H1 (cell line): ENCODE data around the gene TNNT3. TPM values are rescaled to one million over a fixed set of nuclear protein-coding genes. Genes with fewer than 3 reads are reported as not detected.

Experiments
- CHD2 ChIP-seq: IDR thresholded peaks from 2 replicates; pipeline ENCODE4 v1.6.1; 2012; ENCODE audit warnings: low read length, improper control_type of control experiment
- CREB1 ChIP-seq: IDR thresholded peaks from 2 replicates; pipeline ENCODE4 v1.6.1; 2012; ENCODE audit warnings: inconsistent platforms
- GTF2F1 ChIP-seq: IDR thresholded peaks from 2 replicates; pipeline ENCODE4 v1.6.1; 2012; ENCODE audit warnings: low read depth, low read length, improper control_type of control experiment, borderline replicate concordance
- MAFK ChIP-seq: IDR thresholded peaks from 2 replicates; pipeline ENCODE4 v1.6.1; 2012; ENCODE audit warnings: low read depth, mild to moderate bottlenecking, improper control_type of control experiment, low read length
- SP1 ChIP-seq: IDR thresholded peaks from 2 replicates; pipeline ENCODE4 v1.6.1; 2011; ENCODE audit warnings: low read depth, low read length
- SP4 ChIP-seq: IDR thresholded peaks from 2 replicates; pipeline ENCODE4 v1.6.1; 2012; ENCODE audit warnings: low read length, inconsistent platforms
- SRF ChIP-seq: IDR thresholded peaks from 2 replicates; pipeline ENCODE4 v1.6.1; 2011; ENCODE audit warnings: mild to moderate bottlenecking, low read depth, low read length, moderate library complexity
- TBP ChIP-seq: IDR thresholded peaks from 2 replicates; pipeline ENCODE4 v1.6.1; 2011; ENCODE audit warnings: low read depth, low read length, improper control_type of control experiment
- TCF12 ChIP-seq: IDR thresholded peaks from 2 replicates; pipeline ENCODE4 v1.6.1; 2011; ENCODE audit warnings: low read depth, mild to moderate bottlenecking, low read length
- polyA plus RNA-seq, 7 experiments: library from polyadenylated mRNA; depleted of rRNA in 3 of 7; stranded (reverse) in 5 of 7; unstranded in 2 of 7; fragments of >200 nt in 5 of 7; fragments of 200-250 nt in 2 of 7; gene quantifications; 1 replicate in 5 of 7; 2 replicates in 1 of 7; 4 replicates in 1 of 7; pipeline versions ENCODE4 v1.2.1 to v1.2.3, GENCODE V29; 2011 to 2013; ENCODE audit warnings: missing spikeins in 2 of 7, mixed read lengths in 2 of 7
- total RNA-seq: library from RNA; stranded (reverse); fragmentation: NEBNext Ultra II Directional; extraction: Animal tissue kit (Norgen Biotek cat#: 25700); gene quantifications from 2 replicates; pipeline ENCODE4 v1.2.1, GENCODE V29; 2021
- TF ChIP-seq, protein P1 (sequence below): fragments of 300-600 bp; sonication (generic); IDR thresholded peaks from 2 replicates; pipeline ENCODE4 v1.7.1; 2012; ENCODE audit warnings: low read length, moderate library complexity, mild to moderate bottlenecking, inconsistent platforms; ENCODE audit not compliant: insufficient replicate concordance
- TF ChIP-seq, protein P2 (sequence below): IDR thresholded peaks from 2 replicates; pipeline ENCODE4 v1.6.1; 2012; ENCODE audit warnings: inconsistent platforms

The TNNT3 gene
- total and polyA plus RNA-seq, 2 of the 8 experiments (the other 6 are each of a cell fraction or from before 2014, with no cell fraction given): not detected

- TF ChIP-seq, protein P1, sequence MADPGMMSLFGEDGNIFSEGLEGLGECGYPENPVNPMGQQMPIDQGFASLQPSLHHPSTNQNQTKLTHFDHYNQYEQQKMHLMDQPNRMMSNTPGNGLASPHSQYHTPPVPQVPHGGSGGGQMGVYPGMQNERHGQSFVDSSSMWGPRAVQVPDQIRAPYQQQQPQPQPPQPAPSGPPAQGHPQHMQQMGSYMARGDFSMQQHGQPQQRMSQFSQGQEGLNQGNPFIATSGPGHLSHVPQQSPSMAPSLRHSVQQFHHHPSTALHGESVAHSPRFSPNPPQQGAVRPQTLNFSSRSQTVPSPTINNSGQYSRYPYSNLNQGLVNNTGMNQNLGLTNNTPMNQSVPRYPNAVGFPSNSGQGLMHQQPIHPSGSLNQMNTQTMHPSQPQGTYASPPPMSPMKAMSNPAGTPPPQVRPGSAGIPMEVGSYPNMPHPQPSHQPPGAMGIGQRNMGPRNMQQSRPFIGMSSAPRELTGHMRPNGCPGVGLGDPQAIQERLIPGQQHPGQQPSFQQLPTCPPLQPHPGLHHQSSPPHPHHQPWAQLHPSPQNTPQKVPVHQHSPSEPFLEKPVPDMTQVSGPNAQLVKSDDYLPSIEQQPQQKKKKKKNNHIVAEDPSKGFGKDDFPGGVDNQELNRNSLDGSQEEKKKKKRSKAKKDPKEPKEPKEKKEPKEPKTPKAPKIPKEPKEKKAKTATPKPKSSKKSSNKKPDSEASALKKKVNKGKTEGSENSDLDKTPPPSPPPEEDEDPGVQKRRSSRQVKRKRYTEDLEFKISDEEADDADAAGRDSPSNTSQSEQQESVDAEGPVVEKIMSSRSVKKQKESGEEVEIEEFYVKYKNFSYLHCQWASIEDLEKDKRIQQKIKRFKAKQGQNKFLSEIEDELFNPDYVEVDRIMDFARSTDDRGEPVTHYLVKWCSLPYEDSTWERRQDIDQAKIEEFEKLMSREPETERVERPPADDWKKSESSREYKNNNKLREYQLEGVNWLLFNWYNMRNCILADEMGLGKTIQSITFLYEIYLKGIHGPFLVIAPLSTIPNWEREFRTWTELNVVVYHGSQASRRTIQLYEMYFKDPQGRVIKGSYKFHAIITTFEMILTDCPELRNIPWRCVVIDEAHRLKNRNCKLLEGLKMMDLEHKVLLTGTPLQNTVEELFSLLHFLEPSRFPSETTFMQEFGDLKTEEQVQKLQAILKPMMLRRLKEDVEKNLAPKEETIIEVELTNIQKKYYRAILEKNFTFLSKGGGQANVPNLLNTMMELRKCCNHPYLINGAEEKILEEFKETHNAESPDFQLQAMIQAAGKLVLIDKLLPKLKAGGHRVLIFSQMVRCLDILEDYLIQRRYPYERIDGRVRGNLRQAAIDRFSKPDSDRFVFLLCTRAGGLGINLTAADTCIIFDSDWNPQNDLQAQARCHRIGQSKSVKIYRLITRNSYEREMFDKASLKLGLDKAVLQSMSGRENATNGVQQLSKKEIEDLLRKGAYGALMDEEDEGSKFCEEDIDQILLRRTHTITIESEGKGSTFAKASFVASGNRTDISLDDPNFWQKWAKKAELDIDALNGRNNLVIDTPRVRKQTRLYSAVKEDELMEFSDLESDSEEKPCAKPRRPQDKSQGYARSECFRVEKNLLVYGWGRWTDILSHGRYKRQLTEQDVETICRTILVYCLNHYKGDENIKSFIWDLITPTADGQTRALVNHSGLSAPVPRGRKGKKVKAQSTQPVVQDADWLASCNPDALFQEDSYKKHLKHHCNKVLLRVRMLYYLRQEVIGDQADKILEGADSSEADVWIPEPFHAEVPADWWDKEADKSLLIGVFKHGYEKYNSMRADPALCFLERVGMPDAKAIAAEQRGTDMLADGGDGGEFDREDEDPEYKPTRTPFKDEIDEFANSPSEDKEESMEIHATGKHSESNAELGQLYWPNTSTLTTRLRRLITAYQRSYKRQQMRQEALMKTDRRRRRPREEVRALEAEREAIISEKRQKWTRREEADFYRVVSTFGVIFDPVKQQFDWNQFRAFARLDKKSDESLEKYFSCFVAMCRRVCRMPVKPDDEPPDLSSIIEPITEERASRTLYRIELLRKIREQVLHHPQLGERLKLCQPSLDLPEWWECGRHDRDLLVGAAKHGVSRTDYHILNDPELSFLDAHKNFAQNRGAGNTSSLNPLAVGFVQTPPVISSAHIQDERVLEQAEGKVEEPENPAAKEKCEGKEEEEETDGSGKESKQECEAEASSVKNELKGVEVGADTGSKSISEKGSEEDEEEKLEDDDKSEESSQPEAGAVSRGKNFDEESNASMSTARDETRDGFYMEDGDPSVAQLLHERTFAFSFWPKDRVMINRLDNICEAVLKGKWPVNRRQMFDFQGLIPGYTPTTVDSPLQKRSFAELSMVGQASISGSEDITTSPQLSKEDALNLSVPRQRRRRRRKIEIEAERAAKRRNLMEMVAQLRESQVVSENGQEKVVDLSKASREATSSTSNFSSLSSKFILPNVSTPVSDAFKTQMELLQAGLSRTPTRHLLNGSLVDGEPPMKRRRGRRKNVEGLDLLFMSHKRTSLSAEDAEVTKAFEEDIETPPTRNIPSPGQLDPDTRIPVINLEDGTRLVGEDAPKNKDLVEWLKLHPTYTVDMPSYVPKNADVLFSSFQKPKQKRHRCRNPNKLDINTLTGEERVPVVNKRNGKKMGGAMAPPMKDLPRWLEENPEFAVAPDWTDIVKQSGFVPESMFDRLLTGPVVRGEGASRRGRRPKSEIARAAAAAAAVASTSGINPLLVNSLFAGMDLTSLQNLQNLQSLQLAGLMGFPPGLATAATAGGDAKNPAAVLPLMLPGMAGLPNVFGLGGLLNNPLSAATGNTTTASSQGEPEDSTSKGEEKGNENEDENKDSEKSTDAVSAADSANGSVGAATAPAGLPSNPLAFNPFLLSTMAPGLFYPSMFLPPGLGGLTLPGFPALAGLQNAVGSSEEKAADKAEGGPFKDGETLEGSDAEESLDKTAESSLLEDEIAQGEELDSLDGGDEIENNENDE: no peak
- TF ChIP-seq SP1: no peak
- no peak for TF ChIP-seq CREB1
- TF ChIP-seq GTF2F1: no peak
- TF ChIP-seq SP4: no peak
- no peak for TF ChIP-seq TCF12
- no peak for TF ChIP-seq CHD2
- no peak for TF ChIP-seq SRF
- TF ChIP-seq MAFK: no peak
- TF ChIP-seq TBP: no peak
- TF ChIP-seq, protein P2, sequence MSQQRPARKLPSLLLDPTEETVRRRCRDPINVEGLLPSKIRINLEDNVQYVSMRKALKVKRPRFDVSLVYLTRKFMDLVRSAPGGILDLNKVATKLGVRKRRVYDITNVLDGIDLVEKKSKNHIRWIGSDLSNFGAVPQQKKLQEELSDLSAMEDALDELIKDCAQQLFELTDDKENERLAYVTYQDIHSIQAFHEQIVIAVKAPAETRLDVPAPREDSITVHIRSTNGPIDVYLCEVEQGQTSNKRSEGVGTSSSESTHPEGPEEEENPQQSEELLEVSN: no peak
Observed at GRCh38 chr11:1881442-1882264, 37.9 kb upstream of the TNNT3 start (continued).
